CD14-positive monocyte (primary cell): Measurements from ENCODE around the gene AKAP9. TPM values are rescaled to one million over a fixed set of nuclear protein-coding genes. Genes with fewer than 3 reads are reported as not detected.

Source experiments
- DNase-seq, 3 donors: peaks; one replicate each; pipeline ENCODE4 v3.0.0-alpha.2; 2011 to 2022
- H2AFZ ChIP-seq: 2 replicates; pipeline ENCODE4 v1.6.0; 2012; ENCODE audit warnings: mild to moderate bottlenecking, low read depth, low read length, inconsistent platforms; ENCODE audit not compliant: insufficient read depth, poor library complexity, severe bottlenecking
- H3K27ac ChIP-seq, 2 donors: 1 replicate in 1 of 2; 2 replicates in 1 of 2; pipeline ENCODE4 v1.5.1; 2012 to 2013; ENCODE audit warnings: low read length in 2 of 2, control low read depth in 1 of 2, inconsistent platforms in 1 of 2, low read depth in 1 of 2, mild to moderate bottlenecking in 1 of 2
- H3K27me3 ChIP-seq, 2 donors: one replicate each; pipeline versions ENCODE4 v1.6.0 to v1.6.1; 2011 to 2013; ENCODE audit warnings: low read length in 2 of 2; ENCODE audit not compliant: control insufficient read depth in 2 of 2, insufficient read depth in 2 of 2
- H3K36me3 ChIP-seq, 2 donors: replicated peaks in 1 of 2; 1 replicate in 1 of 2; 2 replicates in 1 of 2; pipeline versions ENCODE4 v1.5.1 to v1.6.1; 2012 to 2013; ENCODE audit warnings: low read length in 2 of 2, control low read depth in 1 of 2, inconsistent platforms in 1 of 2, mild to moderate bottlenecking in 1 of 2; ENCODE audit not compliant: insufficient read depth in 2 of 2, control insufficient read depth in 1 of 2
- H3K4me1 ChIP-seq, 2 donors: 1 replicate in 1 of 2; 2 replicates in 1 of 2; pipeline versions ENCODE4 v1.5.1 to v1.6.1; 2012 to 2013; ENCODE audit warnings: low read length in 2 of 2, control low read depth in 1 of 2, inconsistent platforms in 1 of 2, mild to moderate bottlenecking in 1 of 2, moderate library complexity in 1 of 2; ENCODE audit not compliant: insufficient read depth in 2 of 2, control insufficient read depth in 1 of 2
- H3K4me2 ChIP-seq: replicated peaks from 2 replicates; pipeline ENCODE3; 2012; ENCODE audit warnings: low read length, moderate library complexity, mild to moderate bottlenecking; ENCODE audit not compliant: poor library complexity, severe bottlenecking; ENCODE audit errors: extremely low read depth
- H3K4me3 ChIP-seq, 3 experiments: fragments of 200-600 bp in 1 of 3; sonication (generic) in 1 of 3; replicated peaks in 1 of 3; 1 replicate in 2 of 3; 2 replicates in 1 of 3; pipeline ENCODE4 v1.5.1; 2011 to 2013; ENCODE audit warnings: low read length in 3 of 3, mild to moderate bottlenecking in 3 of 3, control low read depth in 2 of 3, low read depth in 2 of 3, inconsistent platforms in 1 of 3, moderate library complexity in 1 of 3
- H3K79me2 ChIP-seq: 2 replicates; pipeline ENCODE4 v1.6.0; 2012; ENCODE audit warnings: mild to moderate bottlenecking, control low read depth, inconsistent platforms, low read length, moderate library complexity; ENCODE audit not compliant: insufficient read depth
- H3K9ac ChIP-seq: 2 replicates; pipeline ENCODE4 v1.6.0; 2017; ENCODE audit warnings: low read length, mild to moderate bottlenecking; ENCODE audit not compliant: insufficient read depth, poor library complexity, severe bottlenecking
- H3K9me3 ChIP-seq, 2 donors: replicated peaks in 1 of 2; 1 replicate in 1 of 2; 2 replicates in 1 of 2; pipeline versions ENCODE4 v1.5.1 to v1.6.1; 2012 to 2013; ENCODE audit warnings: low read length in 2 of 2, control low read depth in 1 of 2; ENCODE audit not compliant: control insufficient read depth in 1 of 2, insufficient read depth in 1 of 2
- H4K20me1 ChIP-seq: 2 replicates; pipeline ENCODE4 v1.6.0; 2012; ENCODE audit warnings: mild to moderate bottlenecking, low read length, control low read depth, moderate library complexity; ENCODE audit not compliant: insufficient read depth
- H3K27ac Mint-ChIP-seq, 7 donors: one replicate each; pipeline ENCODE4 v1.8.0; 2020; ENCODE audit warnings: mild to moderate bottlenecking in 7 of 7, mixed read lengths in 7 of 7, moderate library complexity in 6 of 7, inconsistent platforms in 2 of 7
- H3K27me3 Mint-ChIP-seq, 3 donors: one replicate each; pipeline ENCODE4 v1.8.0; 2021 to 2022; ENCODE audit warnings: low read depth in 3 of 3, mild to moderate bottlenecking in 3 of 3, mixed read lengths in 3 of 3, moderate library complexity in 3 of 3, inconsistent platforms in 1 of 3
- H3K36me3 Mint-ChIP-seq, 2 donors: one replicate each; pipeline ENCODE4 v1.8.0; 2020; ENCODE audit warnings: mixed read lengths in 2 of 2, inconsistent platforms in 1 of 2, mild to moderate bottlenecking in 1 of 2
- H3K4me1 Mint-ChIP-seq: one replicate; pipeline ENCODE4 v1.8.0; 2020; ENCODE audit warnings: mild to moderate bottlenecking, mixed read lengths
- H3K4me3 Mint-ChIP-seq, 2 donors: one replicate each; pipeline ENCODE4 v1.8.0; 2020; ENCODE audit warnings: mild to moderate bottlenecking in 2 of 2, mixed read lengths in 2 of 2, moderate library complexity in 1 of 2
- H3K9me3 Mint-ChIP-seq, 7 donors: one replicate each; pipeline ENCODE4 v1.8.0; 2020 to 2022; ENCODE audit warnings: mixed read lengths in 7 of 7, mild to moderate bottlenecking in 6 of 7, moderate library complexity in 6 of 7, inconsistent platforms in 2 of 7
- WGBS: methylation state at CpG from one replicate; pipeline ENCODE4 v1.1.5; 2013; ENCODE audit warnings: missing lambda C conversion rate; ENCODE audit not compliant: insufficient coverage; 5-methylcytosine and 5-hydroxymethylcytosine counted together
- intact Hi-C, 2 donors: fragments of 100-400 bp; cut with micrococcal nuclease; formaldehyde crosslinking; loops; one replicate each; pipeline versions ENCODE4 v1.15.0 to v1.15.1; 2023
- polyA plus RNA-seq, 3 donors: library from polyadenylated mRNA; depleted of rRNA in 1 of 3; unstranded in 2 of 3; stranded (reverse) in 1 of 3; fragments of 300-500 nt in 2 of 3; fragments of >200 nt in 1 of 3; fragmentation: Illumina TruSeq in 2 of 3; gene quantifications; 1 replicate in 2 of 3; 2 replicates in 1 of 3; pipeline ENCODE4 v1.2.3, GENCODE V29; 2012 to 2021
- TF ChIP-seq, protein P1 (sequence below): fragments of 200-600 bp; IDR thresholded peaks from one replicate; pipeline ENCODE4 v1.8.0; 2022; ENCODE audit warnings: antibody characterized with exemption, mild to moderate bottlenecking

AKAP9 gene
- polyA plus RNA-seq, 3 donors: 1.5 to 23.3 (median 7.3) TPM

DNA sequence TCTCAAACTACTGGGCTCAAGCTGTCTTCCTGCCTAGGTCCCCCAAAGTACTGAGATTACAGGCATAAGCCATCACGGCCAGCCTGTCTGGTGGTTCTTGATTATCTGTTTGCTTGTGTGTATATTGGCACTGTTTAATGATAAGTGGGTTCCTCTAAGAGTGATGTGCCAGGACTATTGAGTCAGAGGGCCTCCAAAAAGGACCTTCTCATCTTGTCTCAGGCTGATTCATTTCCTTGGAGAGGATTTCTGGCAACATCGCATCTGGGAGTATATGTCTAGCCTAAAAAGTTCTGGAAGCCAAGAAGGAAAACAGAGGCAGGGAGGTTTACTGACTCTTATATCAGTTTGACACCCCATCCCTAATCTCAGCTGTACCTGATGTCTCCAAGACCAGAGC lies 27.1 kb upstream of the AKAP9 start:
- intact Hi-C loops: no loop called here
- Histone ChIP-seq H3K4me3 (no peak overlapping the region), H4K20me1 (no peaks in the 10 kb centered on the region), H3K4me2 (no peak overlapping the region), H3K9me3 (no peaks in the 10 kb centered on the region), H2AFZ (no peak overlapping the region), H3K27me3 (no peaks in the 10 kb centered on the region), H3K9ac (no peak overlapping the region), H3K36me3 (no peaks in the 10 kb centered on the region), H3K27ac (no peak overlapping the region), H3K79me2 (no peaks in the 10 kb centered on the region), H3K4me1 (peaks cover 0 to 6% of the 10 kb centered on the region in 2 donors)
- H3K27ac Mint-ChIP-seq: peak overlapping the region in 1 of 7 donors; percentile 4
- no peaks in the 10 kb centered on the region for H3K36me3 Mint-ChIP-seq
- peaks cover 6% of the 10 kb centered on the region for H3K4me1 Mint-ChIP-seq
- DNase-seq: no peak
- WGBS: 100% methylated on average over 1 of the region's 2 CpGs
- peaks cover 0 to 8% (median 0%) of the 10 kb centered on the region in 7 donors for H3K9me3 Mint-ChIP-seq
- peaks cover 0 to 2% (median 0%) of the 10 kb centered on the region in 3 donors for H3K27me3 Mint-ChIP-seq
- TF ChIP-seq, protein P1, sequence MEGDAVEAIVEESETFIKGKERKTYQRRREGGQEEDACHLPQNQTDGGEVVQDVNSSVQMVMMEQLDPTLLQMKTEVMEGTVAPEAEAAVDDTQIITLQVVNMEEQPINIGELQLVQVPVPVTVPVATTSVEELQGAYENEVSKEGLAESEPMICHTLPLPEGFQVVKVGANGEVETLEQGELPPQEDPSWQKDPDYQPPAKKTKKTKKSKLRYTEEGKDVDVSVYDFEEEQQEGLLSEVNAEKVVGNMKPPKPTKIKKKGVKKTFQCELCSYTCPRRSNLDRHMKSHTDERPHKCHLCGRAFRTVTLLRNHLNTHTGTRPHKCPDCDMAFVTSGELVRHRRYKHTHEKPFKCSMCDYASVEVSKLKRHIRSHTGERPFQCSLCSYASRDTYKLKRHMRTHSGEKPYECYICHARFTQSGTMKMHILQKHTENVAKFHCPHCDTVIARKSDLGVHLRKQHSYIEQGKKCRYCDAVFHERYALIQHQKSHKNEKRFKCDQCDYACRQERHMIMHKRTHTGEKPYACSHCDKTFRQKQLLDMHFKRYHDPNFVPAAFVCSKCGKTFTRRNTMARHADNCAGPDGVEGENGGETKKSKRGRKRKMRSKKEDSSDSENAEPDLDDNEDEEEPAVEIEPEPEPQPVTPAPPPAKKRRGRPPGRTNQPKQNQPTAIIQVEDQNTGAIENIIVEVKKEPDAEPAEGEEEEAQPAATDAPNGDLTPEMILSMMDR: no peak
- H3K4me3 Mint-ChIP-seq: no peak overlapping the region

DNA sequence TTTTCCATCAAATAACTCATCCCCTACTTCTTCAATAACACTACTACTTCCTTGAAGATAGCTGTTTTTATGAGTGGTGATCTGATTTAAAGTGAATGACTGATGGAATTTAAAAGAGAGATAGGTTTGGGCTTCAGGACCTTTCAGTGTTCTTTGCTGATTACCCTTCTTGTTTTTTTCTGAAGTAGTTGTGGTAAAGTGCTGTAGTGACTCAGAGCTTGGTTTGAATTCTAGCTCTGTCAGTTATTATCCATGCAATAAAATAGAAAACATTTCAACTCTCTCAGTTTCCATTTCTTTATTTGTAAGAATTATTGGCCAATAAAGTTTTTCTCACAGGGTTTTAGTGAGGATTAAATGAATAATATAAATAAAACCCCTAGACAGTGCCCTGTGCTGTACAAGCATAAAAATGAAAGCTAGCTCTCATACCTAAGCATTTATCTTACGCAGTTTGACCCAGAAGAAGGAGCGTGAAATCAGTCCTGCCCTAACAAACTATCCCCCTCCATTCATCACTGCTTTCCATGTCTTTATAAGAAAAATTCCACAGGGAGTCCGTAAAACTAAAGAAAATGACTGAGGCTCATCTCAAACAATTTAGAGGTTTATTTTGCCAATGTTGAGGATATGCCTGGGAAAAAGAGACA lies 25.1 kb upstream of the AKAP9 start:
- TF ChIP-seq, protein P1: no peak
- H3K4me1 Mint-ChIP-seq: no peaks in the 10 kb centered on the region
- peaks cover 0 to 3% (median 0%) of the 10 kb centered on the region in 7 donors for H3K9me3 Mint-ChIP-seq
- Histone ChIP-seq H3K4me1 (no peaks in the 10 kb centered on the region), H3K36me3 (no peaks in the 10 kb centered on the region), H2AFZ (no peak overlapping the region), H3K27ac (no peak overlapping the region), H3K4me3 (no peak overlapping the region), H4K20me1 (no peaks in the 10 kb centered on the region), H3K4me2 (no peak overlapping the region), H3K79me2 (no peaks in the 10 kb centered on the region), H3K9ac (no peak overlapping the region), H3K9me3 (no peaks in the 10 kb centered on the region), H3K27me3 (no peaks in the 10 kb centered on the region)
- no peak overlapping the region for H3K4me3 Mint-ChIP-seq
- no peak overlapping the region for H3K27ac Mint-ChIP-seq
- intact Hi-C loops: no loop called here
- no peak for DNase-seq
- peaks cover 0 to 2% (median 0%) of the 10 kb centered on the region in 3 donors for H3K27me3 Mint-ChIP-seq
- 100% methylated on average over 2 of the region's 3 CpGs for WGBS
- H3K36me3 Mint-ChIP-seq: no peaks in the 10 kb centered on the region
